Endothelial cell of umbilical vein (primary cell): ENCODE data around the gene CCNK. TPM values are rescaled to one million over a fixed set of nuclear protein-coding genes. Genes with fewer than 3 reads are reported as not detected.

Experiments used
- BruUV-seq: library from RNA; stranded (reverse); fragments of 400-500 nt; replicated peaks from 2 replicates; lab custom pipeline; 2021; lab: Mats Ljungman, UMichigan
- CTCF ChIA-PET: fragments of 300-600, 350-600 bp; sonication (Branson Sonifier 250); formaldehyde crosslinking; loops from one replicate; lab custom pipeline; 2021; ENCODE audit warnings: antibody characterized with exemption, inconsistent platforms; lab: Charles Lee
- POLR2A ChIA-PET: fragments of 300-600, 350-600 bp; sonication (Branson Sonifier 250); formaldehyde crosslinking; loops from one replicate; lab custom pipeline; 2021; ENCODE audit warnings: antibody characterized with exemption, inconsistent platforms; lab: Charles Lee
- DNase-seq: peaks from one replicate; pipeline ENCODE4 v3.0.0-alpha.2; 2011; ENCODE audit warnings: low read depth, low spot score
- FAIRE-seq: peaks from 2 replicates; lab custom pipeline; 2011; peaks lifted over from hg19 to GRCh38; lab: Jason Lieb, UNC
- H2AFZ ChIP-seq: 2 replicates; pipeline ENCODE4 v1.6.0; 2012; ENCODE audit warnings: low read depth, low read length, control low read depth, inconsistent platforms
- H3K27ac ChIP-seq: 2 replicates; pipeline ENCODE4 v1.5.1; 2011; ENCODE audit warnings: low read depth, mild to moderate bottlenecking, control low read depth, low read length, moderate library complexity; ENCODE audit not compliant: insufficient read depth
- H3K27me3 ChIP-seq, 2 experiments: 2 replicates each; pipeline versions ENCODE4 v1.6.0 to v1.6.1; 2011; ENCODE audit warnings: low read length in 2 of 2, mixed read lengths in 1 of 2; ENCODE audit not compliant: control insufficient read depth in 2 of 2, insufficient read depth in 2 of 2
- H3K36me3 ChIP-seq, 2 experiments: 2 replicates in 1 of 2; 3 replicates in 1 of 2; pipeline ENCODE4 v1.5.1; 2011; ENCODE audit warnings: low read length in 2 of 2, mild to moderate bottlenecking in 1 of 2, moderate library complexity in 1 of 2; ENCODE audit not compliant: control insufficient read depth in 2 of 2, insufficient read depth in 2 of 2; ENCODE audit errors: extremely low read depth in 1 of 2
- H3K4me1 ChIP-seq: 3 replicates; pipeline ENCODE4 v1.5.1; 2011; ENCODE audit warnings: mild to moderate bottlenecking, low read length; ENCODE audit not compliant: control insufficient read depth, insufficient read depth; ENCODE audit errors: extremely low read depth
- H3K4me2 ChIP-seq: 2 replicates; pipeline ENCODE4 v1.6.1; 2011; ENCODE audit warnings: low read length, control low read depth, mixed read lengths; ENCODE audit not compliant: insufficient read depth
- H3K4me3 ChIP-seq, 3 experiments: fragments of 200-600 bp in 1 of 3; sonication (generic), shearing (Covaris generic) in 1 of 3; replicated peaks in 1 of 3; 2 replicates each; pipeline ENCODE4 v1.5.1; 2011 to 2016; ENCODE audit warnings: control low read depth in 3 of 3, low read length in 3 of 3, mild to moderate bottlenecking in 2 of 3, inconsistent platforms in 1 of 3, low read depth in 1 of 3, moderate library complexity in 1 of 3; ENCODE audit not compliant: insufficient read depth in 1 of 3
- H3K79me2 ChIP-seq: 2 replicates; pipeline ENCODE4 v1.6.0; 2012; ENCODE audit warnings: low read length, inconsistent platforms; ENCODE audit not compliant: control insufficient read depth, insufficient read depth
- H3K9ac ChIP-seq: replicated peaks from 2 replicates; pipeline ENCODE3; 2011; ENCODE audit warnings: low read length, control low read depth; ENCODE audit not compliant: insufficient read depth; ENCODE audit errors: extremely low read depth
- H3K9me1 ChIP-seq: replicated peaks from 3 replicates; pipeline ENCODE4 v1.6.0; 2011; ENCODE audit warnings: mild to moderate bottlenecking, low read length; ENCODE audit not compliant: control insufficient read depth, insufficient read depth; ENCODE audit errors: extremely low read depth
- H3K9me3 ChIP-seq: replicated peaks from 2 replicates; pipeline ENCODE4 v1.5.1; 2012; ENCODE audit warnings: low read length, inconsistent platforms; ENCODE audit not compliant: control insufficient read depth, insufficient read depth
- H4K20me1 ChIP-seq: replicated peaks from 2 replicates; pipeline ENCODE3; 2011; ENCODE audit warnings: mild to moderate bottlenecking, low read length; ENCODE audit not compliant: control insufficient read depth, insufficient read depth; ENCODE audit errors: extremely low read depth
- CTCF ChIP-seq, 2 donors: IDR thresholded peaks; 1 replicate in 1 of 2; 2 replicates in 1 of 2; pipeline ENCODE4 v1.5.1; 2011; ENCODE audit warnings: low read length in 2 of 2, mild to moderate bottlenecking in 2 of 2, moderate library complexity in 2 of 2, control low read depth in 1 of 2, inconsistent platforms in 1 of 2, low read depth in 1 of 2; ENCODE audit not compliant: insufficient read depth in 1 of 2; ENCODE audit errors: extremely low read depth in 1 of 2
- EZH2 ChIP-seq: IDR thresholded peaks from 2 replicates; pipeline ENCODE4 v1.6.1; 2012; ENCODE audit warnings: borderline replicate concordance, low read depth, mild to moderate bottlenecking, moderate library complexity, low read length, inconsistent platforms; ENCODE audit not compliant: severe bottlenecking
- dilution Hi-C: fragments of 300-500 bp; cut with MboI; formaldehyde crosslinking; loops from one replicate; pipeline ENCODE4 v1.15.0; 2019; ENCODE audit warnings: low sequenced_read_pairs; ENCODE audit not compliant: extremely low pct_ligation_motif_present
- intact Hi-C: fragments of 100-400 bp; cut with micrococcal nuclease; formaldehyde crosslinking; loops from one replicate; pipeline ENCODE4 v1.10.0; 2022
- polyA plus RNA-seq, 4 experiments: library from polyadenylated mRNA; depleted of rRNA in 3 of 4; stranded (reverse) in 3 of 4; unstranded in 1 of 4; fragments of >200 nt; gene quantifications; 2 replicates each; pipeline versions ENCODE4 v1.2.1 to v1.2.3, GENCODE V29; 2011 to 2012; ENCODE audit warnings: missing spikeins in 1 of 4
- total RNA-seq: library from RNA; stranded (reverse); gene quantifications from 2 replicates; pipeline ENCODE4 v1.2.3, GENCODE V29; 2021

The CCNK gene
- total and polyA plus RNA-seq, 2 donors (not counting 3 experiments of a cell fraction or from before 2014, with no cell fraction given), result 11.9 to 59.3 TPM

GRCh38 chr14:99518441-99519346 is 37.5 kb downstream of the CCNK start:
- H3K4me2 ChIP-seq, result no peak overlapping the region
- H3K9me3 ChIP-seq, result no peaks in the 10 kb centered on the region
- H3K27me3 ChIP-seq, result no peaks in the 10 kb centered on the region
- no peaks in the 10 kb centered on the region for H4K20me1 ChIP-seq
- peak; percentile 94 to 97 for TF ChIP-seq CTCF (IDR thresholded peaks at IDR 0.05; ENCODE audit: extremely low read depth in 1 of 2, insufficient read depth in 1 of 2, low read depth in 1 of 2, low read length in 2 of 2)
- TF ChIP-seq EZH2, result no peak
- intact Hi-C loops (loop anchor here (1.0 kb wide), 4 partner anchors 87 to 367 kb away; no protein-coding TSS in a partner anchor), dilution Hi-C loops (no loop called here)
- no peaks in the 10 kb centered on the region for H3K79me2 ChIP-seq
- H3K9ac ChIP-seq, result no peak overlapping the region
- DNase-seq (peak; percentile 55), FAIRE-seq (peak; percentile 26)
- no TSS peak for BruUV-seq
- ChIA-PET CTCF (interaction anchor here (0.6 to 1.6 kb wide), 9 partner anchors 20 to 471 kb away, joined by 3 to 14 read pairs (median 4); no protein-coding TSS in a partner anchor), POLR2A (no interaction called here)
- H3K36me3 ChIP-seq, result peaks cover 0 to 5% of the 10 kb centered on the region in 2 experiments
- peaks cover 9% of the 10 kb centered on the region for H3K4me1 ChIP-seq
- no peak overlapping the region for H3K27ac ChIP-seq
- no peaks in the 10 kb centered on the region for H3K9me1 ChIP-seq
- H3K4me3 ChIP-seq, result no peak overlapping the region
- H2AFZ ChIP-seq, result no peak overlapping the region
